Left renal pelvis (tissue), 4 donors: ENCODE measurements around the gene KRT72. TPM values are rescaled to one million over a fixed set of nuclear protein-coding genes. Genes with fewer than 3 reads are reported as not detected.

ENCODE experiments used
- DNase-seq, 4 donors: peaks; one replicate each; pipeline ENCODE4 v3.0.0-alpha.2; 2013; ENCODE audit warnings: low read depth in 4 of 4, low spot score in 3 of 4
- polyA plus RNA-seq, 4 donors: library from polyadenylated mRNA; unstranded; fragments of 120-200 nt; gene quantifications; one replicate each; pipeline ENCODE4 v1.2.1, GENCODE V29; 2013; ENCODE audit not compliant: insufficient read length in 4 of 4

The KRT72 gene
- polyA plus RNA-seq, 4 donors, result not detected

DNA sequence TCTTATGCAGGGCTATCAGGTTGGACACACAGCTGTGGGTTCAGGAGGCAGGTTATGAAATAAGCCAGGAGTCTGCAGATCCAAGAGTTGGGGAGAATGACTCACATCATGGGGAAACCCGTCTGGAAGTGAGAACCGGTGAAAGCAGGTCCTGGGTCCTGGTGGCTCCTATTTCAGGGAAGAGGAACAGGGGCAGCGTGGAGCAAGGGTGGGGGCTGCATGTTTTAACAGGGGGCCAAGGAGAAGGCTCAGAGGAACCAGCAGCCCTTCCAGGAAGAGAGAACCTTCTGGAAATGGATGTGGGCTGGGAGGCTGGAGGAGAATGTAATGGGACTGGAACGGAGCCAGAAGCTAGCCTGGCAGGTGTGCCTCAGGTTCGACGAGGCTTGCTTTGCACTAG is 19.8 kb downstream of the KRT72 start:
- no peak for DNase-seq

DNA sequence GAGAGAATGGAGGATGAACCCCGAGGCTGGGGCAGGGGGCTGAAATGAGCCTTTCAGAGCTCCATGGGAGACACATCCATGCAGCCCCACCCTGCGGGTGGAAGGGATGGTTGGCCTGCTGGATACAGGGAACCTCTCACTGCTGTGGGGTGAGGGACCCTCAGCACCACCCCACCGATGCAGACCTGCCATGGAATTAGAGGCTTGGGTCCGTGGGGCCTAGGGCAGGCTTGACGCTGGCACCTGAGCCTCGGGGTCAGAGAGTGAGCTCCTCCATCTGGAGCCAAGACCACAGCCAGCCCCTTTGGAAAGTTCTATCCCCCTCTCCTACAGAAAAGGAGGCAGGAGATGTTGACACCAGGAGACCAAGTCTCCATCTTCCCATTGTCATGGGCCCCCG is 20.2 kb downstream of the KRT72 start:
- DNase-seq, result no peak

DNA sequence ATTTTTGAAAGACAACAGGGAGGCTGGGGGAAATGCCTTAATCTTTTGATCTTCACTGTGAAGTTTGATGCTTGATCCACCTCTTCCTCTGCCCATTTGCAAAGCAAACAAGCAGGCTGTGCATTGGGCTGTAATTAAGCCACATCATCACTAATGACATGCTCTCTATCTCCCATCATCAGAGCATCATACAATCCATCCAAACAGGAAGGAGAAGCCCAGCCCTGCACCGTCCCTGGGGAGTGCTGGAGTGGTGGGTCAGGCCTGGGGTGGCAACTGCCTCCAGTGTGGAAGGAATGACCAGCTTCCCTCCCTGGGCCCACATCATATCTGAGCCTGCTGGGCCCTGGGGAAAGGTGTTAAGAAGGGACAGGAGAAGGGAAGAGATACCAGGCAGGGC is 20.8 kb downstream of the KRT72 start:
- DNase-seq, result no peak

DNA sequence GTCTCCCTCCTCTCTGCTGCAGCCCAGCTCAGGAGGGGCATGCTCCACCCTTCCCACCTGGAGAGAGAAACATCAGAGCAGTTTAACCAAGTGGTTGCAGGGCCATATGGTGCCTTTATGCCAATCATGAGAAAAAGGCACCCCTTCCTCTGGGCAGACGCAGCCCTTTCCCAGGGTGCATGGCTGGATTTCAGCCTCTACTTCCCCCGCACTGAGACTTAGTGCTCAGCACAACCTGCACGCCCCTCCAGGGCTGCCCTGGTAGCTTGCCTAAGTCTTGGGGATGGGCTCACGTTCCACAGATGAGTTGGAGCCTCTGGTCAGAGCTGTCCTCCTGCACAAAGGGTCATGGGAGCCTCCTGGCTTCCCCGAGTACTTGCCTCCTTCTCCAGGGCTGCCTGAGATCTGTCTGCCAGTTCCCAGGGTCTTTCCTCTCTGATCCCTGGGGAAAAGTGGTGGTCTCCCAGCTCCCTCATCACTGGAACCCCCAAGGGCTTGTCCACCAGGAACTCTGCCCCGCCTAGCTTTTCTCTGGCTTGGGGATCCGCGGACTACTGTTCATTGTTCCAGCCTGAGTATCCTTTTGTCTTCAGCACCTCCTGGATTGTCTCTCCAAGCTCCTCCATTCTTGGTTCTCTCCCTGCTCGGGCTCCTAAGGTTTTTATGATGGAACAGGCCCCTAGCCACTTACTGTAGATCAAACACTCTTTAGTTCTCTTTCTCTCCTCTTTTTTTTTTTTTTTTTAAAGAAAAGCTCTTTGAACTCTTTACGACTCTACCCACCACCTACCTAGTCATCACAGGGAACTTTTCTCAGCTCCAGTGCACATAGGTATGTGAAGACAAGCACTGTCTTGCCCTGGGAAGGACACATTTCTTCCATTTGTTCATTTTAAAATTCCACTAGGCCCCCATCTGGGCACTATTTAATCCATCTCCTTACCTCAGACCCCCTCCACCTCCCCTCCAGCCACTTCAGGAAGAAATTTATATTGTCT is 21.5 kb downstream of the KRT72 start:
- no peak for DNase-seq

DNA sequence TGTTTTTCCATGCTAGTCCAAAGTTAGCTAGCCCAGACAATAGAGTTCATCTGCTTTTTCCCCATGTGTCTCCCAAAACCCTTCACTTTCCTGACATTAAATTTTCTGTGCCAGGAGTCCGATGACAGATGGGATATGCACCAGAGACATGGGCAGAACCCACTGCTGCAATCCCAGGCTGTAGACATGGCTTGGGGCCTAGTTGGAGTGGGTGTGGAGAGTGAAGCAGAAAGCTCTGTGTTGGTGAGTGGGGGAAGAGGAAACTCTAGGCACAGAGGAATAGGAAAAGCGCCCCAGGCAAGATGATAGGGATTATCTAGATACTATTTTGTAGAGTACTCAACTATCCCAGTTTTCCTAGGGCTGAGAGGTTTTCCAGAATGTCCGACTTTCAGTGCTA is 22.8 kb downstream of the KRT72 start:
- DNase-seq, result no peak

DNA sequence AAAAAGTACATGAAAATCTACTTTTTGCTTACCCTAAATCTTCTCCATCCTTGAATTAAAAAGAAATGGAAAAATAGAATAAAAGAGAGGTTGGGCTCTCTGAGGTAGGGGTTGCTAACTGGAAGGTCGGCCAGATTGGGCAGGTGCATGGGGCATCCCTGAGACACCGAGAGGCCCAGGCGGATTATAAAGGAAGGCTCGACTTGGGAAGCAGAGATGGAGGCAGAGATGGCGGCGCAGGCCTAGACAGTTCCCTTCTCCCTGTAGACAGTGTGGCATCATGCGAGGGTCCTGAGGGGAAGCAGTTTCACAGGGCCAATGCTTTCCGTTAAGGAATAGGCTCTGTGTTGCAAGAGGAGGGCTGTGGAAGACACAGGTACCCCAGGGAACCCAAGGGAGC is 23.9 kb downstream of the KRT72 start:
- DNase-seq, result no peak

DNA sequence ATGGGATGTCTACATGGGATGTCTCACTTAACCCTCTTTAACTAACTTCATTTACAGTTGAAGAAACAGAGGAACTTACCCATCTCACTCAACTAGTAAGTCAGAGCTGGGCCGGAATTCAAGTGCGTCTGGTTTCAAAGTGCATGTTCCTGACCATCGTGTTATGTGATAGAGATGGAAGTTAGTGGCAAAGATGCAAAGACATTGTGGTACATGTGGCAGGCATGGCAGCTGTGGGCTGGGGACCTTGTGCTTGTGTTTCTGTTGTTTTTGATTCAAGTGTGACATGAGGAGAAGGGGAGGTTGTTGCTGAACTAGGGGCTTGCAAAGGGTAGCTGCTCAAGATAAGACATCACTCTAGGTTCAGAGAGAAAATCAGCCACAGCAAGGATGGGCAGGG is 25.3 kb downstream of the KRT72 start:
- DNase-seq, result no peak

DNA sequence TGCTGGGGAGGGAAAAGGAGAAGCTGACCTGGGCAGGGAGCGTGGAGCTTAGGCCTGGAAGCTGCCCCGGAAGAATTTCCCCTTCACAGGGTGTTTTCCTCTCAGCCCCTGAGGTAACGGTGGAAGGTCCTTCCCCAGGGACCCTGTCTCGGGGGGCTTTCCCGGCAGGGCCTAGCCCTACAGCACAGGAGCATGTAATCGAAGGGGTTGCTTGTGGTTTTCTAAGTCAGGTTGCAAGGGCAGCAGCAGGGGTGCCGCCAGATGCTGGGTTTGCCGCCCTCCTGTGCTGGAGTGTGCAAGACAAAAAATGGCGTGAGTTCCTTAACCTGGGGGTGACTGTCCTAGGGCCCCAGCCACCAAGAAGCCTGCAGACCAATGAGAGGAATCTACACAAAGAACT is 26.0 kb downstream of the KRT72 start:
- no peak for DNase-seq

DNA sequence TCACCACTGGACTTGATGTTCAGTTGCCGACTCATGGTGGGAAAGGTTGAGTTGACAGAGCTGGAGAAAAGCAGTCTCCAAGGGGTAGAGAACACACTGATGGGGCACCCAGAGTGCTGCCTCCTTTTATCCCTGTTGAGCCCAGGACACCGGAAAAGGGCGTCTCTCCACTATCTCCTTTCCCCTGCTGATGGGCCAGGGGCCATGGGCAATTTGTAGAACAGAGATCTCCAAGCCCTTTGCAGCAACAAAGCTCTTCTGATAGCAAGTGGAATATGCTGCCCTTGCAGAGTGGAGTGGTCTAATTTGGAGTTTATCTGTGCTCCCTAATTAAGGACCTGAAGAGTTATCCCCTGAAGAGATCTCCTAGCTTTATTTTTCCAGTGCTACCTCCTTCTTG is 27.5 kb downstream of the KRT72 start, which contains the start of gene KRT74:
KRT74 (minus strand) TSS at position 101 of the 400 bp plus-strand sequence; CDS start at position 35, 66 bp downstream.
- no peak for DNase-seq

DNA sequence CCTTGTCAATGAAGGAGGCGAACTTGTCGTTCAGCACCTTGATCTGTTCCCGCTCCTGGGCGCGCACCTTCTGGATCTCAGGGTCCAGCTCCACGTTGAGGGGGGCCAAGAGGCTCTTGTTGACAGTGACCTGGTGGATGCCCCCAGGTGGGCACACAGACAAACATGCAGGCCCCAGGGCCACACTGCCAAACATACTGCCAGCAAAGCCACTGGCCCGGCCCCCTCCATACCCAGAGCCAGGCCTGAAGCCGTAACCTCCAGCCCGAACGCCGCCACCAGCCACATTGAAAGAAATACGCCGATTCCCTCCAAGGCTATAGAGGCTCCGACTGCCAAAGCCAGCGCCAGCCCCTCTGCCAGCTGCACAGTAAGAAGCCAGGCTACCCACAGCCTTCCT is 28.0 kb downstream of the KRT72 start:
- DNase-seq, result no peak

DNA sequence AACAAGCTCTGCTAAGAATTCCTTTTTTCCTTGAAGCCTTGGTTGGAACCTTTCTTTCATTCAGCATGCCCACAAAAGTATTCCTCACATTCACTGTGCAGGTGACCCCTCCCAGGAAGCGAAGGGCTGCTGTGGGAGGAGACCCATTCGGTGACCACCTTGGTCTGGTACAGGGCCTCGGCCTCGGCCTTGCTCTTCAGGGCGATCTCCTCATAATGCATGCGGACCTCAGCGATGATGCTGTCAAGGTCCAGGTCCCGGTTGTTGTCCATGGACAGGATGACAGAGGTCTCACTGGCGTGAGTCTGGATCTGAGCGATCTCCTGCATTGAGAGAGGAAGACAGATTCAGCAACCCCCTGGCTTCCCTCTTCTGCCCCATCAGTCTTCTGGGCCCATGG is 30.8 kb downstream of the KRT72 start:
- DNase-seq, result no peak

DNA sequence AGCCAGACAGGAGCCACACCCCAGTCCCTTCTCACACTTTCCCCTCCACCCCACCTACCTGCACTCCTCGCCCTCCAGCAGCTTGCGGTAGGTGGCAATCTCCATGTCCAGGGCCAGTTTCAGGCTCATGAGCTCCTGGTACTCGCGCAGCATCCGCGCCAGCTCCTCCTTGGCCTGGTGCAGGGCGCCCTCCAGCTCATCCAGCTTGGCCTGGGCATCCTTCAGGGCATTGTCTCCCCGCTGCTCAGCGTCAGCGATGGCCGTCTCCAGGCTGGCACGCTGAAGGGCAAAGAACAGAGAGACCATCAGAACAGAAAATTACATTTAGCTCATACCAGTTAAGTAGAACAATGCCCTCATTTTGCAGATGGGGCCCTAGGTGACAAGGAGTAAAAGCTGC is 33.2 kb downstream of the KRT72 start:
- DNase-seq, result no peak

DNA sequence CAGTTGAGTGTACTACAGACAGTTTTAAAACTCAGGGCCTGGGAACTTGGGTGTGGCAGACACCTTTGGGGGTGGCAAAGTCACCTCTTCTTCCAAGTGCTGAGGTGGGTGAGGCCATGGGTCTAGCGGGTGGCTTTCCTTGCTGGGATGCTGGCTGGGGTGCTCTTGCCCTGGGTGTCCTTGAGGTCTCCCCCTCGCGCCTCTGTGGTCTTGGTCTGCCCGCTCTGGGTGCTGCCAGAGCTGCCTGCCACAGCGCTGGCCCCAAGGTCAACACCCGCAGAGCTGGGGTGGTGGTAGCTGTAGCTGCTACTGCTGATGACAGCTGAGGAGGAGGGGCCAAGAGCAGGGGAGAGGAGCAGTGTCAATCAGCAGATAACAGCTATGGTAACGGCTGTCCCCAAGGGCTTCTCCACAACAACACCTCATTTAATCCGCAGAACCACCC is 34.4 kb downstream of the KRT72 start:
- no peak for DNase-seq

DNA sequence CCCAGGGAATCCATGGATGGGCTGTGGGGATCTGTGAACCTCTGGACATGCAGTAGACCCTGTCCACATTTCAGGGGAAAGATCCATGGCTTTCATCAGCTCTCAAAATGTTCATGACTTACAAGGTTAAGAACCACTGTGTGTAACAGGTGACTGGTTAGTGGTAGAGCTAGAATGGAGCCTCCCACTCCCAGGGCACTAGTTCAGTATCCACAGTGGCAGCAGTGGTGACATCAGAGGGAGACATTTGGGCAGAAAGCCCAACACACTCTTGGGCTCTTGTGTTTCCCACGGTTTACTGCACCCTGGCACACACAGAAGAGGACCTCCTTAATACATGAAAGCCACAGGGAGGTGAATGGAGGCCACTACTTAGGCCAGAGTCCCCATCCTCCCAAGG is 36.7 kb downstream of the KRT72 start:
- DNase-seq, result no peak

DNA sequence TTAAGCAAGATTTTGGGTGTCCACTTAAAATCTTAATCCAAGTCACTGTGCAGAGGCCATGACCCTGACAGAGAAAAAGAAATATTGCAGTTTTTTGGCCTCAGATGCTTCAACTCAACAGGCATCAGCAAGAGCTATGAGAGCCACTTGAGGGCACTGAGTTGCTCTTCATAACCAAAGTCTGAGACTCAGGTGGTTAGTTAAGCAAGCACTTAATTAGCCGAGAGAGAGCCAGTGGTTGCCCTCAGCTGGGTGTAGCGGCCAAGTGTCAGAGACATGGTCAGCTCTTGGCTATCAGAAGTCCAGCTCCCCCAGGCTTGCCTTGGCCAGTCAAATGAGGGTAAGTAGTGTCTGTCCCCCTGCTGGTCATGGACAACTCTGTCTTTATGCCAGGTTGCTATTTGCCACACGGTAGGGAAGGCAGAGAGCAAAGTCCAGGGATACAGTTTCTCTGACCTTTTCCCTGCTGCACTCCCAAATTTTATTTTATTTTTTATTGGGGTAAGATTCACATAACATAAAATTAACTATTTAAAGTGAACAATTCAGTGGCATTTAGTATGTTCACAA is 39.3 kb downstream of the KRT72 start:
- DNase-seq, result no peak

DNA sequence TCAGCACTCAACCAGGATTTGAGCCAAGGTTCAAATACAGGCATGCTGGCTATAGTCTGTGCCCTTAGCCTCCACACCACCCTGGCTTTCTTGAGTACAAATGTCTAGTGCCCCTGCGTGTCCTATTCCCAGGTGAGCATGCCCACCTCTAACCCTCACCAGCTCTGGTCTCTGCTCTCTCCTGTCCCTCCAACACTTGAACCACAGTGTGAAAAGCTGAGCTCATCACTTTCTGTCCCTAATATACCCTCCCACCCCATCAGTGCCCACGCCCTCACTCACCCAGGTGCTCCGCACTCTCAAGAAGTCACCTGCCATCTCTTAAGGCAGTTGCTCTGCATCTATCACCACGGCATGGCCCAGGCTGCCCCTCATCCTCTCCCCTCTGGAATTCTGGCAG is 41.3 kb downstream of the KRT72 start:
- no peak for DNase-seq

DNA sequence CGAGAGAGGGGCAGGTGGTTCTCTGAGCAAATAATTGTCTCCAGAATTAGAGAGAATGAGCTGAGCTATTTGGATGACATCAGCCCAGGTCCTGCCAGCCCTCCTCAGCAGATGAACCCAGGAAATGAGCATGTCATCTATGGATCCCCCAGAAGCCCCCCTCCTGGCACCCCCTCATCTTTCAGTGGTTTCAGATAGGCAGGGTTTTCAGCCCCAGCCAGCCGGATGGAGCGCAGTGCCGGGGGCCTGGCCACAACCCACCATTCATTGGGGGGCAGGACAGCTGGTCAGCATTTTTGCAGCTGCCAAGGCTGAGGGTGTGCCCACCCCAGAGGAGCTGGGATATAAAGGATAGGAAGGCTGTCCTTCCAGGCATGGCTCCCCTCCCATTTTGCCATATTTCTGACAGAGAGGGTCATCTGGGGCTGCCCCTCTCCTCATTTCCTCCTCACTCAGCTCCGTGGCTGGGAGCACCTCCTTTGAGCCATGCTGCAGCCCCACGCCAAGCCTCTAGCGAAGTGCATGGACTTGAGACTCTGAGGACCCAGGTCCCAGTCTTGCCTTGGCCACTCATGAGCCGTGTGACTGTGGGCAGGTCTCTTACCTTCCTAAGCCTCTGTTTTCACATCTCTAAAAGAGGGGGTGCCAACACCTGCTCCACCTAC is 42.4 kb downstream of the KRT72 start:
- no peak for DNase-seq

DNA sequence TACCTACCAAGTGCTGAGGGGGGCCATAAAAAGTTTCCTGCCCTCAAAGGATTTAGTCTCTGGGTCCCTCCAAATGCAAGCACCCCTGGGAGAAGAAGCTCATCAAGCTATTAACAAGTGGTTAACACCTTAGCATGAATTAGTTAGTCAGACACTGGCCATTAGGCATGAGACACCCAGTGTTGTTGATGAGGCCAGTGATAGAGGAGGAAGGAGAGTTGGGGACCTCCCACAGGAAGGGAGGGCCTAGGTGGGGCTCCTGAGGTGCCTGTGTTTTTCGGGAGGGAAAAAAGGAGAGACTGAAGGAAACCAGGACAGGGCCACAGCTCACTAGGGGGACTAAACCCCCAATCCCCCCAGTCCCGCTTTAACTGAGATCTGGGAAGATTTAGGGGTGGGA is 43.8 kb downstream of the KRT72 start:
- no peak for DNase-seq

DNA sequence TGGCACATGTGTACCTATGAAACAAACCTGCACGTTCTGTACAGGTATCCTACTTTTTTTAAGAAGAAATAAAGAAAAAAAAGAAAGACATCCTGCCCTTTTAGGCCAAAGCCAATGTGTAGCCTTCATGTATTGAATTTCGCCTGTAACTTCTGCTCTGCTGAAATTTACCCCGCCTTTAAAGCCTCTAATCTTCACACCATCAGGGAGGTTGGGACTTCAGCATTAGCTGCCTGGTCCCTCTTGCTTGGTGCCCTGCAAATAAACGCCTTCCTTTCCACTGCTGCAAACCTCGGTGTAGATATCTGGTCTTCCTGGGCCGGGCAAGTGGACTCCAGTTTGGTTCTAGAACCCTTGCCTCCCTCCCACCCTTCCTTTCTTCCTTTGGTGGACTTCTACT is 45.7 kb downstream of the KRT72 start:
- DNase-seq, result no peak

DNA sequence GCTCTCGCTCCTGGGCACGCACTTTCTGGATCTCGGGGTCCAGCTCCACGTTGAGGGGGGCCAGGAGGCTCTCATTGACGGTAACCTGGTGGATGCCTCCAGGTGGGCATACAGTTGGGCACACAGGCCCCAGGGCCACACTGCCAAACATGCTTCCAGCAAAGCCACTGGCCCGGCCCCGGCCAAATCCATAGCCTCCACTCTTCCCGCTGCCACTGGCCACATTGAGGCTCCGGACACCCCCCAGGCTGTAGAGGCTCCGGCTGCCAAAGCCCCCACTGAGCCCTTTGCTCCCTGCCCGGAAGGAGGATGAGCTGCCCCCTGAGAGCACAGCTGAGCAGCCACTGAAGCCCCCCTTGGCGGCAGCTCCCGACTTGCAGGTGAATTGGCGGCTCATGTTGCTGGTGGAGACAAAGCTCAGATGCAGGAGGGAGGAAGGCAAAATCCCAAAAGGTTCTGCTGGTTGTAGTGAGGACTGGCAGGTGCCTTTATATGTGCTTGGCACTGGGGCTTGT is 48.5 kb downstream of the KRT72 start, which contains the start of gene KRT71:
KRT71 (minus strand) TSS at position 465 of the 515 bp plus-strand sequence; CDS start at position 397, 68 bp downstream.
- no peak for DNase-seq

DNA sequence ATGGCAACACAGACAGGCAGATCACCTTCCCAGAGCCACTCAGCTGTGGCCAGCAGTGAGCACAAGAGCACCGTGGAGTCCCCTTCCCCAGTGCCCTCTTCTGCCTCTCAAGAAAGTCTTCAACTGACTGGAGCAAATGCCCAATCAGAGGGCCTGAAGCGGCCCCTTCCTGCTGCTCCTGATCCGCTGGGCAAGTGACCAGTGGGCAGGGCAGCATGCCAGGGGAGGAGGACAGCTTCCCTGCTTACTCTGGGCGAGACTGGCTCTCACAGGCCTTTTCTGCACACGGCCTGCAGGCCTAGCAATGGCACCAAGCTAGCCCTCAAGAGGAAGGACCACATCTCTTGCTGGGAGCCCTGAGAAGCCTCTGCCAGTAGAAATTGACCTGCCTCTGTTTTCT is 49.2 kb downstream of the KRT72 start:
- DNase-seq, result no peak
